D721Med (cell line): ENCODE data around the gene PPP1R37.
A peak's percentile ranks its signal among the peaks of the same experiment; 100 is the strongest.

Experiments
- DNase-seq: peaks from one replicate; pipeline ENCODE4 v3.0.0; 2011; ENCODE audit warnings: low spot score; ENCODE audit not compliant: insufficient read length
- FAIRE-seq: peaks from 2 replicates; lab custom pipeline; 2011; peaks lifted over from hg19 to GRCh38; lab: Jason Lieb, UNC
- CTCF ChIP-seq: IDR thresholded peaks from 2 replicates; pipeline ENCODE4 v1.5.1; 2012; ENCODE audit warnings: mild to moderate bottlenecking, control low read depth; ENCODE audit not compliant: insufficient read depth; ENCODE audit errors: missing control alignments

Gene PPP1R37

GRCh38 chr19:45149129-45149528 is 56.1 kb downstream of the PPP1R37 start:
- DNase-seq (no peak), FAIRE-seq (no peak)
- TF ChIP-seq CTCF: no peak

GRCh38 chr19:45150180-45150579 is 57.2 kb downstream of the PPP1R37 start:
- TF ChIP-seq CTCF: no peak
- DNase-seq (no peak), FAIRE-seq (no peak)

GRCh38 chr19:45150751-45151281 is 57.8 kb downstream of the PPP1R37 start:
- no peak for TF ChIP-seq CTCF
- DNase-seq: no peak
- FAIRE-seq: no peak

- TF ChIP-seq CTCF: no peak
- no peak for FAIRE-seq
- DNase-seq: no peak
Observed at GRCh38 chr19:45151320-45151719, 58.3 kb downstream of the PPP1R37 start.

- DNase-seq (no peak), FAIRE-seq (no peak)
- TF ChIP-seq CTCF: no peak
Observed at GRCh38 chr19:45151821-45152503, 59.0 kb downstream of the PPP1R37 start.

- peak; percentile 4 for TF ChIP-seq CTCF
- DNase-seq (no peak), FAIRE-seq (no peak)
Observed at GRCh38 chr19:45152504-45153338, 59.7 kb downstream of the PPP1R37 start.
